Neural crest cell (in vitro differentiated cells): ENCODE data around the gene TRIM72. TPM values are rescaled to one million over a fixed set of nuclear protein-coding genes. Genes with fewer than 3 reads are reported as not detected.

Source experiments
- DNase-seq: peaks from one replicate; pipeline ENCODE4 v3.0.0; 2021; ENCODE audit warnings: low read depth, mixed read lengths, low spot score
- H3K27ac Mint-ChIP-seq: one replicate; pipeline ENCODE4 v1.8.0; 2021; ENCODE audit warnings: mild to moderate bottlenecking, mixed read lengths; ENCODE audit not compliant: unreplicated experiment
- H3K27me3 Mint-ChIP-seq: 2 replicates; pipeline ENCODE4 v1.8.0; 2021; ENCODE audit warnings: low read depth, mild to moderate bottlenecking, mixed read lengths
- H3K36me3 Mint-ChIP-seq: 2 replicates; pipeline ENCODE4 v1.8.0; 2021; ENCODE audit warnings: low read depth, mild to moderate bottlenecking, mixed read lengths
- H3K4me1 Mint-ChIP-seq: 2 replicates; pipeline ENCODE4 v1.8.0; 2021; ENCODE audit warnings: mixed read lengths
- H3K4me3 Mint-ChIP-seq: one replicate; pipeline ENCODE4 v1.8.0; 2021; ENCODE audit warnings: mild to moderate bottlenecking, mixed read lengths
- H3K9me3 Mint-ChIP-seq: 2 replicates; pipeline ENCODE4 v1.8.0; 2021; ENCODE audit warnings: mixed read lengths
- CTCF ChIP-seq: fragments of 200-600 bp; sonication (generic); conservative IDR thresholded peaks from 2 replicates; pipeline ENCODE4 v1.5.0; 2021; ENCODE audit warnings: antibody characterized with exemption, mild to moderate bottlenecking
- total RNA-seq: library from RNA; stranded (reverse); gene quantifications from 2 replicates; pipeline ENCODE4 v1.2.1, GENCODE V29; 2021

TRIM72 gene
- total RNA-seq, 1 donor from 2014 or later = 0.05 TPM

DNA sequence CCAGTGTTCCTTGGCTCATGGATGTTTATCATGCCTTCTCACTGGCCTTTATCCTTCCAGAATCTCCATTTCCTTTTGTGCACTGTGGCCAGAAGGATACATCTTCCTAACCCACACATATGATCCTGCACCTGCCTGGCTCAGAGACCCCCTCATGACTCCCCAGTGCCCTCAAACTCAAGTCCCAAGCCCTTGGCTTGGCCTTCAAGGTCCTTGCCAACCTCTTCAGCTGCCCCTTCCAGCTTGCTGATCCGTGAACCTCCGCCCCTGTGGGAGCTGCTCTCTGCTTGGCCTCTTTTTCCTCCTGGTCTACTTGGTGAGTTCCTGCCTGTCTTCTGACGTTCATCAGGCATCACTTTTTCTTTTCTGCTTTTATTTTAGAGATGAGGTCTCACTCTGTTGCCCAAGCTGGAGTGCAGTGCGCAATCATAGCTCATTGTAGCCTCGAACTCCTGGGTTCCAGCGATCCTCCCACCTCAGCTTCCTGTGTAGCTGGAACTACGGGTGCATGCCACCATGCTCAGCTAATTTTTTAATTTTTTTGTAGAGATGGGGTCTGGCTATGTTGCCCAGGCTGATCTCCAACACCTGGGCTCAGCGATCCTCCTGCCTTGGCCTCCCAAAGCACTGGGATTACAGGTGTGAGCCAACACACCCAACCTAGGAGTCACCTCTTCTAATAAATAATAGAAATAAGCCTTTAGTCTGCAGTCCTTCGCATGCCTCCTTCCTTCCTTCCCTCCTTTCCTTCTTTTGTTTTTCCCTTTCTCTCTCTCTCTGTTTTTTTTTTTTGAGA, 8.8 kb upstream of the TRIM72 start:
- Mint-ChIP-seq H3K4me1 (peaks cover 10% of the 10 kb centered on the region), H3K4me3 (peak overlapping the region; percentile 61), H3K27me3 (peaks cover 95% of the 10 kb centered on the region), H3K9me3 (no peaks in the 10 kb centered on the region), H3K36me3 (peaks cover 12% of the 10 kb centered on the region), H3K27ac (no peak overlapping the region)
- TF ChIP-seq CTCF = no peak
- DNase-seq = no peak

GRCh38 chr16:31206776-31207175, 7.1 kb upstream of the TRIM72 start:
- H3K9me3 Mint-ChIP-seq = no peaks in the 10 kb centered on the region
- H3K27me3 Mint-ChIP-seq = peaks cover 91% of the 10 kb centered on the region
- peaks cover 6% of the 10 kb centered on the region for H3K36me3 Mint-ChIP-seq
- H3K4me3 Mint-ChIP-seq = peak overlapping the region; percentile 47
- H3K4me1 Mint-ChIP-seq = no peaks in the 10 kb centered on the region
- no peak overlapping the region for H3K27ac Mint-ChIP-seq
- no peak for TF ChIP-seq CTCF
- DNase-seq = no peak

GRCh38 chr16:31213342-31213741, 577 bp upstream of the TRIM72 start:
- TF ChIP-seq CTCF = no peak
- H3K36me3 Mint-ChIP-seq = no peaks in the 10 kb centered on the region
- no peaks in the 10 kb centered on the region for H3K9me3 Mint-ChIP-seq
- peaks cover 8% of the 10 kb centered on the region for H3K4me1 Mint-ChIP-seq
- peaks cover 89% of the 10 kb centered on the region for H3K27me3 Mint-ChIP-seq
- H3K27ac Mint-ChIP-seq = no peak overlapping the region
- H3K4me3 Mint-ChIP-seq = peak overlapping the region; percentile 10
- no peak for DNase-seq

DNA sequence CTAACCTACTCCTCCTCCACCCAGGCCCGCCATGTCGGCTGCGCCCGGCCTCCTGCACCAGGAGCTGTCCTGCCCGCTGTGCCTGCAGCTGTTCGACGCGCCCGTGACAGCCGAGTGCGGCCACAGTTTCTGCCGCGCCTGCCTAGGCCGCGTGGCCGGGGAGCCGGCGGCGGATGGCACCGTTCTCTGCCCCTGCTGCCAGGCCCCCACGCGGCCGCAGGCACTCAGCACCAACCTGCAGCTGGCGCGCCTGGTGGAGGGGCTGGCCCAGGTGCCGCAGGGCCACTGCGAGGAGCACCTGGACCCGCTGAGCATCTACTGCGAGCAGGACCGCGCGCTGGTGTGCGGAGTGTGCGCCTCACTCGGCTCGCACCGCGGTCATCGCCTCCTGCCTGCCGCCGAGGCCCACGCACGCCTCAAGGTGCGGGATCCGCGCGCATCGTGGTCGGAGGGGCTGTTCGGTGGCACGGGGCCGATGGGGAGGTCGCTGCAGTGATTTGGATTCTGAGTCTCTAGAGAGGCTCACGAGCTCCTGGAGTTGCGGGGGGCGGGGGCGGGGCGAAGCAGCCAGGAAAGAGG, 878 bp downstream of the TRIM72 start:
- H3K4me1 Mint-ChIP-seq = peaks cover 8% of the 10 kb centered on the region
- H3K9me3 Mint-ChIP-seq = no peaks in the 10 kb centered on the region
- H3K36me3 Mint-ChIP-seq = no peaks in the 10 kb centered on the region
- DNase-seq = no peak
- peak overlapping the region; percentile 78 for H3K4me3 Mint-ChIP-seq
- no peak for TF ChIP-seq CTCF
- H3K27me3 Mint-ChIP-seq = peaks cover 90% of the 10 kb centered on the region
- H3K27ac Mint-ChIP-seq = no peak overlapping the region

- no peak overlapping the region for H3K27ac Mint-ChIP-seq
- no peak for DNase-seq
- no peaks in the 10 kb centered on the region for H3K9me3 Mint-ChIP-seq
- H3K36me3 Mint-ChIP-seq = no peaks in the 10 kb centered on the region
- peak overlapping the region; percentile 78 for H3K4me3 Mint-ChIP-seq
- peaks cover 8% of the 10 kb centered on the region for H3K4me1 Mint-ChIP-seq
- no peak for TF ChIP-seq CTCF
- H3K27me3 Mint-ChIP-seq = peaks cover 88% of the 10 kb centered on the region
Measured at GRCh38 chr16:31215287-31216162, 1.6 kb downstream of the TRIM72 start.
